H9 (cell line): Measurements from ENCODE around the gene PTPRN2. TPM values are rescaled to one million over a fixed set of nuclear protein-coding genes. Genes with fewer than 3 reads are reported as not detected.

Experiments used
- DNase-seq: peaks from one replicate; pipeline ENCODE4 v3.0.0-alpha.2; 2017
- H2AFZ ChIP-seq: one replicate; pipeline ENCODE4 v1.6.1; 2013; ENCODE audit warnings: mild to moderate bottlenecking, low read length, control low read depth, moderate library complexity
- H2AK5ac ChIP-seq: 2 replicates; pipeline ENCODE4 v1.6.1; 2013; ENCODE audit warnings: low read length, control low read depth, mixed read lengths; ENCODE audit not compliant: insufficient read length
- H2BK120ac ChIP-seq: one replicate; pipeline ENCODE4 v1.6.1; 2013; ENCODE audit warnings: low read depth, mild to moderate bottlenecking, low read length, control low read depth, inconsistent platforms; ENCODE audit not compliant: poor library complexity, severe bottlenecking
- H2BK12ac ChIP-seq: 2 replicates; pipeline ENCODE4 v1.6.1; 2013; ENCODE audit warnings: low read length, control low read depth, mixed read lengths, low read depth; ENCODE audit not compliant: insufficient read length
- H2BK15ac ChIP-seq: 2 replicates; pipeline ENCODE4 v1.6.1; 2013; ENCODE audit warnings: low read depth, low read length, control low read depth
- H2BK20ac ChIP-seq: one replicate; pipeline ENCODE4 v1.6.1; 2013; ENCODE audit warnings: low read depth, mild to moderate bottlenecking, low read length, control low read depth, inconsistent platforms; ENCODE audit not compliant: poor library complexity, severe bottlenecking
- H2BK5ac ChIP-seq: 2 replicates; pipeline ENCODE4 v1.6.1; 2013; ENCODE audit warnings: low read length, control low read depth, mixed read lengths; ENCODE audit not compliant: insufficient read length
- H3K14ac ChIP-seq: 2 replicates; pipeline ENCODE4 v1.6.1; 2013; ENCODE audit warnings: low read length, control low read depth; ENCODE audit not compliant: insufficient read depth
- H3K18ac ChIP-seq: 2 replicates; pipeline ENCODE4 v1.6.1; 2013; ENCODE audit warnings: low read depth, mild to moderate bottlenecking, mixed read lengths, low read length, control low read depth; ENCODE audit not compliant: insufficient read length
- H3K23ac ChIP-seq: 2 replicates; pipeline ENCODE4 v1.6.1; 2013; ENCODE audit warnings: low read length, control low read depth, mixed read lengths, low read depth; ENCODE audit not compliant: insufficient read length
- H3K23me2 ChIP-seq: 2 replicates; pipeline ENCODE4 v1.6.1; 2013; ENCODE audit warnings: low read depth, mild to moderate bottlenecking, mixed read lengths, low read length, control low read depth; ENCODE audit not compliant: insufficient read length, poor library complexity, severe bottlenecking
- H3K27ac ChIP-seq: 2 replicates; pipeline ENCODE4 v1.5.1; 2013; ENCODE audit warnings: low read length, control low read depth, mixed read lengths, low read depth; ENCODE audit not compliant: insufficient read length
- H3K27me3 ChIP-seq: 2 replicates; pipeline ENCODE4 v1.6.1; 2013; ENCODE audit warnings: low read length, control low read depth, inconsistent platforms; ENCODE audit not compliant: insufficient read depth
- H3K4ac ChIP-seq: 2 replicates; pipeline ENCODE4 v1.6.1; 2013; ENCODE audit warnings: low read depth, mild to moderate bottlenecking, control low read depth, inconsistent platforms, low read length, moderate library complexity
- H3K4me1 ChIP-seq: 2 replicates; pipeline ENCODE4 v1.6.1; 2013; ENCODE audit warnings: low read length, control low read depth, inconsistent platforms; ENCODE audit not compliant: insufficient read depth
- H3K4me2 ChIP-seq: 2 replicates; pipeline ENCODE4 v1.6.1; 2013; ENCODE audit warnings: low read length, control low read depth, mixed read lengths; ENCODE audit not compliant: insufficient read length, insufficient read depth
- H3K56ac ChIP-seq: 2 replicates; pipeline ENCODE4 v1.6.1; 2013; ENCODE audit warnings: low read depth, mild to moderate bottlenecking, mixed read lengths, low read length, control low read depth; ENCODE audit not compliant: insufficient read length
- H3K79me1 ChIP-seq: 2 replicates; pipeline ENCODE4 v1.6.1; 2013; ENCODE audit warnings: low read depth, mild to moderate bottlenecking, moderate library complexity, low read length, control low read depth, inconsistent platforms; ENCODE audit not compliant: insufficient read depth, poor library complexity, severe bottlenecking
- H3K79me2 ChIP-seq: 2 replicates; pipeline ENCODE4 v1.6.1; 2013; ENCODE audit warnings: low read length, control low read depth, inconsistent platforms; ENCODE audit not compliant: insufficient read depth
- H3K9ac ChIP-seq: 2 replicates; pipeline ENCODE4 v1.6.1; 2013; ENCODE audit warnings: low read length, control low read depth, mixed read lengths; ENCODE audit not compliant: insufficient read length; ENCODE audit errors: extremely low read depth
- H3K9me3 ChIP-seq: one replicate; pipeline ENCODE4 v1.6.1; 2013; ENCODE audit warnings: low read depth, low read length, inconsistent platforms; ENCODE audit not compliant: control insufficient read depth
- H3T11ph ChIP-seq: one replicate; pipeline ENCODE4 v1.6.1; 2013; ENCODE audit warnings: mild to moderate bottlenecking, low read length, control low read depth, inconsistent platforms
- H4K20me1 ChIP-seq: one replicate; pipeline ENCODE4 v1.6.1; 2013; ENCODE audit not compliant: control insufficient read depth, insufficient read length, insufficient read depth
- H4K5ac ChIP-seq: 2 replicates; pipeline ENCODE4 v1.6.1; 2013; ENCODE audit warnings: low read depth, mild to moderate bottlenecking, mixed read lengths, low read length, control low read depth; ENCODE audit not compliant: insufficient read length
- H4K8ac ChIP-seq: replicated peaks from 2 replicates; pipeline ENCODE4 v1.6.1; 2013; ENCODE audit warnings: low read length, control low read depth, mixed read lengths, low read depth; ENCODE audit not compliant: insufficient read length
- H4K91ac ChIP-seq: 2 replicates; pipeline ENCODE4 v1.6.1; 2013; ENCODE audit warnings: low read depth, mild to moderate bottlenecking, moderate library complexity, mixed read lengths, low read length, control low read depth; ENCODE audit not compliant: insufficient read length
- H3K27ac Mint-ChIP-seq, 3 experiments: 2 replicates in 2 of 3; 3 replicates in 1 of 3; pipeline ENCODE4 v1.8.0; 2020 to 2021; ENCODE audit warnings: mixed read lengths in 3 of 3, mild to moderate bottlenecking in 1 of 3, moderate library complexity in 1 of 3
- H3K27me3 Mint-ChIP-seq: 2 replicates; pipeline ENCODE4 v1.8.0; 2021; ENCODE audit warnings: low read depth, mild to moderate bottlenecking, moderate library complexity, mixed read lengths
- H3K36me3 Mint-ChIP-seq, 3 experiments: 2 replicates in 2 of 3; 3 replicates in 1 of 3; pipeline ENCODE4 v1.8.0; 2020 to 2021; ENCODE audit warnings: low read depth in 3 of 3, mixed read lengths in 3 of 3; ENCODE audit not compliant: insufficient read depth in 1 of 3
- H3K4me1 Mint-ChIP-seq, 2 experiments: 2 replicates each; pipeline ENCODE4 v1.8.0; 2020; ENCODE audit warnings: mixed read lengths in 2 of 2
- H3K4me3 Mint-ChIP-seq, 2 experiments: 2 replicates in 1 of 2; 3 replicates in 1 of 2; pipeline ENCODE4 v1.8.0; 2020 to 2021; ENCODE audit warnings: mild to moderate bottlenecking in 2 of 2, mixed read lengths in 2 of 2, moderate library complexity in 1 of 2
- H3K9me3 Mint-ChIP-seq, 2 experiments: 2 replicates in 1 of 2; 3 replicates in 1 of 2; pipeline ENCODE4 v1.8.0; 2020; ENCODE audit warnings: mild to moderate bottlenecking in 2 of 2, mixed read lengths in 2 of 2, moderate library complexity in 1 of 2
- CTCF ChIP-seq: fragments of 200-600 bp; sonication (generic); conservative IDR thresholded peaks from 3 replicates; pipeline ENCODE4 v1.8.0; 2021; ENCODE audit warnings: antibody characterized with exemption, mild to moderate bottlenecking
- WGBS: extraction: QIAGEN DNeasy Blood & Tissue Kit; methylation state at CpG from one replicate; pipeline ENCODE4 v1.1.7; 2013; ENCODE audit warnings: missing lambda C conversion rate, low lambda C conversion rate, mixed read lengths; ENCODE audit not compliant: insufficient read length; ENCODE audit errors: extremely low coverage; 5-methylcytosine and 5-hydroxymethylcytosine counted together
- total RNA-seq: library from RNA; stranded (reverse); gene quantifications from 2 replicates; pipeline ENCODE4 v1.2.1, GENCODE V29; 2021

PTPRN2 gene
- total RNA-seq, 1 experiment from 2014 or later, result 5.2 TPM

GRCh38 chr7:158563051-158563450 lies 24.6 kb downstream of the PTPRN2 start:
- no peak overlapping the region for H2BK120ac ChIP-seq
- H3K4me2 ChIP-seq, result no peak overlapping the region
- H3K4me3 Mint-ChIP-seq, result no peak overlapping the region
- no peak overlapping the region for H3K27ac ChIP-seq
- H3K79me1 ChIP-seq, result no peaks in the 10 kb centered on the region
- no CpG with 5 or more reads among the region's 13 CpGs for WGBS
- no peak overlapping the region for H3K4ac ChIP-seq
- H3K23me2 ChIP-seq, result no peaks in the 10 kb centered on the region
- H2BK5ac ChIP-seq, result no peak overlapping the region
- H4K8ac ChIP-seq, result no peak overlapping the region
- no peaks in the 10 kb centered on the region for H4K20me1 ChIP-seq
- H3K9ac ChIP-seq, result no peak overlapping the region
- peaks cover 52 to 57% of the 10 kb centered on the region in 2 experiments for H3K4me1 Mint-ChIP-seq
- H3K27me3 Mint-ChIP-seq, result peaks cover 6% of the 10 kb centered on the region
- no peak overlapping the region for H2AFZ ChIP-seq
- H2BK20ac ChIP-seq, result no peak overlapping the region
- H3K23ac ChIP-seq, result no peak overlapping the region
- H3K27me3 ChIP-seq, result no peaks in the 10 kb centered on the region
- H3T11ph ChIP-seq, result no peak overlapping the region
- no peak for DNase-seq
- peak overlapping the region in 1 of 3 experiments; percentile 80; a peak in 1 of 7 replicates for H3K27ac Mint-ChIP-seq
- no peak overlapping the region for H3K56ac ChIP-seq
- TF ChIP-seq CTCF, result no peak
- H3K14ac ChIP-seq, result no peak overlapping the region
- no peak overlapping the region for H4K91ac ChIP-seq
- H3K4me1 ChIP-seq, result peaks cover 13% of the 10 kb centered on the region
- H3K18ac ChIP-seq, result no peak overlapping the region
- H3K36me3 Mint-ChIP-seq, result no peaks in the 10 kb centered on the region; a peak in 1 of 7 replicates
- no peaks in the 10 kb centered on the region for H3K79me2 ChIP-seq
- no peaks in the 10 kb centered on the region for H3K9me3 ChIP-seq
- H4K5ac ChIP-seq, result no peak overlapping the region
- H2BK12ac ChIP-seq, result no peak overlapping the region
- no peak overlapping the region for H2AK5ac ChIP-seq
- H3K9me3 Mint-ChIP-seq, result no peaks in the 10 kb centered on the region
- H2BK15ac ChIP-seq, result no peak overlapping the region
